Panc1 (cell line): ENCODE measurements around the gene KLHL28. TPM values are rescaled to one million over a fixed set of nuclear protein-coding genes. Genes with fewer than 3 reads are reported as not detected.

Experiments used
- ATAC-seq: fragments of 200-7000 bp; cut with Tn5 transposase; 2 replicates; pipeline ENCODE4 v1.9.1; 2020; ENCODE audit warnings: mild to moderate bottlenecking, moderate library complexity
- BruUV-seq: library from RNA; stranded (reverse); fragments of 400-500 nt; replicated peaks from 2 replicates; lab custom pipeline; 2021; lab: Mats Ljungman, UMichigan
- CTCF ChIA-PET: fragments of 300-600 bp; sonication (Branson Sonifier 250); formaldehyde crosslinking; loops from one replicate; lab custom pipeline; 2022; ENCODE audit warnings: antibody characterized with exemption; lab: Charles Lee
- POLR2A ChIA-PET: fragments of 300-600 bp; sonication (Branson Sonifier 250); formaldehyde crosslinking; loops from one replicate; lab custom pipeline; 2022; ENCODE audit warnings: antibody characterized with exemption; lab: Charles Lee
- DNase-seq: peaks from one replicate; pipeline ENCODE4 v3.0.0-alpha.2; 2010; ENCODE audit warnings: low read depth, low spot score
- H3K27ac ChIP-seq: 2 replicates; pipeline ENCODE4 v1.5.1; 2011; ENCODE audit warnings: mild to moderate bottlenecking, low read length, inconsistent platforms
- H3K27me3 ChIP-seq: fragments of 200-500 bp; sonication (Bioruptor generic); 2 replicates; pipeline ENCODE4 v1.6.0; 2014; ENCODE audit warnings: low read length, inconsistent platforms; ENCODE audit not compliant: control insufficient read depth, insufficient read depth
- H3K36me3 ChIP-seq: fragments of 200-500 bp; sonication (Bioruptor generic); 2 replicates; pipeline ENCODE4 v1.5.1; 2014; ENCODE audit warnings: inconsistent platforms, mild to moderate bottlenecking, low read length, moderate library complexity; ENCODE audit not compliant: control insufficient read depth, insufficient read depth
- H3K4me1 ChIP-seq: 2 replicates; pipeline ENCODE4 v1.5.1; 2011; ENCODE audit warnings: inconsistent platforms, mild to moderate bottlenecking, low read length, moderate library complexity; ENCODE audit not compliant: control insufficient read depth, insufficient read depth
- H3K4me3 ChIP-seq, 2 experiments: 2 replicates each; pipeline ENCODE4 v1.5.1; 2011 to 2012; ENCODE audit warnings: low read depth in 2 of 2, low read length in 2 of 2, mild to moderate bottlenecking in 2 of 2, inconsistent platforms in 1 of 2, moderate library complexity in 1 of 2
- H3K9me3 ChIP-seq: fragments of 200-500 bp; sonication (Bioruptor generic); 2 replicates; pipeline ENCODE4 v1.5.1; 2014; ENCODE audit warnings: low read depth, mild to moderate bottlenecking, inconsistent platforms, low read length, moderate library complexity; ENCODE audit not compliant: control insufficient read depth, insufficient read depth
- POLR2AphosphoS5 ChIP-seq: IDR thresholded peaks from 2 replicates; pipeline ENCODE4 v1.6.1; 2012; ENCODE audit warnings: mild to moderate bottlenecking, low read depth, low read length, moderate library complexity
- SIN3A ChIP-seq: IDR thresholded peaks from 2 replicates; pipeline ENCODE4 v1.6.1; 2012; ENCODE audit warnings: low read depth, mild to moderate bottlenecking, low read length, moderate library complexity, borderline replicate concordance; ENCODE audit not compliant: insufficient read depth
- TCF7L2 ChIP-seq: IDR thresholded peaks from 2 replicates; pipeline ENCODE4 v1.6.1; 2011; ENCODE audit warnings: mild to moderate bottlenecking, low read depth, low read length, inconsistent platforms
- in situ Hi-C: cut with HindIII; loops from 2 replicates; pipeline ENCODE4 v1.10.0; 2016; ENCODE audit warnings: low sequenced_read_pairs, low pct_unique_long_range_greater_than_20kb
- intact Hi-C: fragments of 100-400 bp; cut with micrococcal nuclease; formaldehyde crosslinking; loops from one replicate; pipeline ENCODE4 v1.10.0; 2022; ENCODE audit not compliant: unreplicated experiment
- total RNA-seq: library from RNA; stranded (reverse); gene quantifications from one replicate; pipeline ENCODE4 v1.2.1, GENCODE V29; 2021; ENCODE audit not compliant: unreplicated experiment
- TF ChIP-seq, protein P1 (sequence below): fragments of 450-650 bp; IDR thresholded peaks from 2 replicates; pipeline ENCODE4 v1.5.1; 2017; ENCODE audit warnings: mild to moderate bottlenecking
- TF ChIP-seq, protein P2 (sequence below), 2 experiments: IDR thresholded peaks; 2 replicates each; pipeline ENCODE4 v1.6.1; 2011 to 2012; ENCODE audit warnings: low read depth in 2 of 2, control low read depth in 1 of 2, low read length in 1 of 2, mild to moderate bottlenecking in 1 of 2, moderate library complexity in 1 of 2; ENCODE audit not compliant: insufficient read depth in 1 of 2

The KLHL28 gene
- total RNA-seq, 1 experiment from 2014 or later, result 7.2 TPM

DNA sequence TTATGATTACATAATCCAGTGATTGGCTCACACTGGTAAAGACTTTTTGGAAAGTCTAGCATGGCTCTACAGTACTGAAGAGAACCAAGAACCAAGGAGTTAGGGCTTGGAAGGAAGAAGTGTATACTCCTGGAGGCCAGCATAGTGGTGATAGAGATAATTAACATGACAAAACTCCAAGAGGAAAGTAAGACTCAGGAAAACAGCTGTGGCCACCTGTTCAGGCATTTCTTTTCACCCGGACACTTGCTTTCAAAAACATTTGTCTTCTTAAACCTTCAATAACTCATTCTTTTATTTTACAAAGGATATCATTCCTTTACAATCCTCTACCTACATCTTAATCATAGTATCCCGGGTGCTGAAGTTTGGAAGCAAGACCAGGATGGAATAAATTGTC lies 50.9 kb downstream of the KLHL28 start:
- ATAC-seq, result no peak
- H3K36me3 ChIP-seq, result no peaks in the 10 kb centered on the region
- no peaks in the 10 kb centered on the region for H3K9me3 ChIP-seq
- BruUV-seq, result no TSS peak
- intact Hi-C loops (loop anchor here (5.0 kb wide), 1 partner anchor 356 kb away; no protein-coding TSS in a partner anchor), in situ Hi-C loops (no loop called here)
- H3K27me3 ChIP-seq, result no peaks in the 10 kb centered on the region
- no peak overlapping the region for H3K4me3 ChIP-seq
- DNase-seq, result no peak
- CTCF ChIA-PET, result no interaction called here
- H3K27ac ChIP-seq, result no peak overlapping the region
- TF ChIP-seq POLR2AphosphoS5 (no peak), SIN3A (no peak), TCF7L2 (no peak)
- TF ChIP-seq, protein P1, sequence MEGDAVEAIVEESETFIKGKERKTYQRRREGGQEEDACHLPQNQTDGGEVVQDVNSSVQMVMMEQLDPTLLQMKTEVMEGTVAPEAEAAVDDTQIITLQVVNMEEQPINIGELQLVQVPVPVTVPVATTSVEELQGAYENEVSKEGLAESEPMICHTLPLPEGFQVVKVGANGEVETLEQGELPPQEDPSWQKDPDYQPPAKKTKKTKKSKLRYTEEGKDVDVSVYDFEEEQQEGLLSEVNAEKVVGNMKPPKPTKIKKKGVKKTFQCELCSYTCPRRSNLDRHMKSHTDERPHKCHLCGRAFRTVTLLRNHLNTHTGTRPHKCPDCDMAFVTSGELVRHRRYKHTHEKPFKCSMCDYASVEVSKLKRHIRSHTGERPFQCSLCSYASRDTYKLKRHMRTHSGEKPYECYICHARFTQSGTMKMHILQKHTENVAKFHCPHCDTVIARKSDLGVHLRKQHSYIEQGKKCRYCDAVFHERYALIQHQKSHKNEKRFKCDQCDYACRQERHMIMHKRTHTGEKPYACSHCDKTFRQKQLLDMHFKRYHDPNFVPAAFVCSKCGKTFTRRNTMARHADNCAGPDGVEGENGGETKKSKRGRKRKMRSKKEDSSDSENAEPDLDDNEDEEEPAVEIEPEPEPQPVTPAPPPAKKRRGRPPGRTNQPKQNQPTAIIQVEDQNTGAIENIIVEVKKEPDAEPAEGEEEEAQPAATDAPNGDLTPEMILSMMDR, result no peak
- TF ChIP-seq, protein P2, sequence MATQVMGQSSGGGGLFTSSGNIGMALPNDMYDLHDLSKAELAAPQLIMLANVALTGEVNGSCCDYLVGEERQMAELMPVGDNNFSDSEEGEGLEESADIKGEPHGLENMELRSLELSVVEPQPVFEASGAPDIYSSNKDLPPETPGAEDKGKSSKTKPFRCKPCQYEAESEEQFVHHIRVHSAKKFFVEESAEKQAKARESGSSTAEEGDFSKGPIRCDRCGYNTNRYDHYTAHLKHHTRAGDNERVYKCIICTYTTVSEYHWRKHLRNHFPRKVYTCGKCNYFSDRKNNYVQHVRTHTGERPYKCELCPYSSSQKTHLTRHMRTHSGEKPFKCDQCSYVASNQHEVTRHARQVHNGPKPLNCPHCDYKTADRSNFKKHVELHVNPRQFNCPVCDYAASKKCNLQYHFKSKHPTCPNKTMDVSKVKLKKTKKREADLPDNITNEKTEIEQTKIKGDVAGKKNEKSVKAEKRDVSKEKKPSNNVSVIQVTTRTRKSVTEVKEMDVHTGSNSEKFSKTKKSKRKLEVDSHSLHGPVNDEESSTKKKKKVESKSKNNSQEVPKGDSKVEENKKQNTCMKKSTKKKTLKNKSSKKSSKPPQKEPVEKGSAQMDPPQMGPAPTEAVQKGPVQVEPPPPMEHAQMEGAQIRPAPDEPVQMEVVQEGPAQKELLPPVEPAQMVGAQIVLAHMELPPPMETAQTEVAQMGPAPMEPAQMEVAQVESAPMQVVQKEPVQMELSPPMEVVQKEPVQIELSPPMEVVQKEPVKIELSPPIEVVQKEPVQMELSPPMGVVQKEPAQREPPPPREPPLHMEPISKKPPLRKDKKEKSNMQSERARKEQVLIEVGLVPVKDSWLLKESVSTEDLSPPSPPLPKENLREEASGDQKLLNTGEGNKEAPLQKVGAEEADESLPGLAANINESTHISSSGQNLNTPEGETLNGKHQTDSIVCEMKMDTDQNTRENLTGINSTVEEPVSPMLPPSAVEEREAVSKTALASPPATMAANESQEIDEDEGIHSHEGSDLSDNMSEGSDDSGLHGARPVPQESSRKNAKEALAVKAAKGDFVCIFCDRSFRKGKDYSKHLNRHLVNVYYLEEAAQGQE (IDR thresholded peaks at IDR 0.05; ENCODE audit: insufficient read depth in 1 of 2, low read depth in 2 of 2, low read length in 1 of 2), result no peak
- no peaks in the 10 kb centered on the region for H3K4me1 ChIP-seq
- POLR2A ChIA-PET, result interaction anchor here (0.7 kb wide), 1 partner anchor 224 kb away, joined by 3 read pairs; the partner anchor contains the start of gene FKBP3

DNA sequence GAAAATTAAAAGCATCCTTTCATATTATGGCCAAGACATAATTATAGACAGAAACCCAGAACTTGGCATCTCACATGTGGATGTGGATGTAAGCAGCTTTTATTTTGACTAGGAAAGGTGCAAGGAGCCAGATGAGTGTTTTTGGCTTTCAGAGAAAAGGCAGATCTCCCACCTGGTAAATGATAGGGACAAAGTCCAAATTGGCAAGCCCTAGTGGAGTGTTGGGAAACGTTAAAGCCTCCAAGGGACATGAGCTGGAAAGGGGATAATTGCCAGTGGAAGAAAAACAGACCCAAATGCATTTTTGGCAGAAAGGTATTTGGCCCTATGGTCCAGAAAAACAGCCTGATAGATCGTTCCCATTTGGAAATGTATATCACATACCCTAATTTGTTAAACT lies 60.1 kb downstream of the KLHL28 start:
- ChIA-PET POLR2A (no interaction called here), CTCF (interaction anchor here (0.6 kb wide), 1 partner anchor 12 kb away, joined by 3 read pairs; no protein-coding TSS in a partner anchor)
- Histone ChIP-seq H3K4me3 (no peak overlapping the region), H3K4me1 (no peaks in the 10 kb centered on the region), H3K27ac (no peak overlapping the region), H3K27me3 (no peaks in the 10 kb centered on the region), H3K36me3 (no peaks in the 10 kb centered on the region; the same call in 1 of the 2 replicates), H3K9me3 (no peaks in the 10 kb centered on the region)
- no peak for DNase-seq
- no TSS peak for BruUV-seq
- no peak for ATAC-seq
- intact Hi-C loops (no loop called here), in situ Hi-C loops (no loop called here)
- TF ChIP-seq TCF7L2 (no peak), POLR2AphosphoS5 (no peak), SIN3A (no peak)
- TF ChIP-seq, protein P2 (IDR thresholded peaks at IDR 0.05; ENCODE audit: insufficient read depth in 1 of 2, low read depth in 2 of 2, low read length in 1 of 2), result no peak
- TF ChIP-seq, protein P1, result no peak
